Omental fat pad (tissue), 4 donors: Measurements from ENCODE around the gene LRRC28. TPM values are rescaled to one million over a fixed set of nuclear protein-coding genes. Genes with fewer than 3 reads are reported as not detected.

ENCODE experiments used
- ATAC-seq: fragments of 150-250 bp; one replicate; pipeline ENCODE4 v1.9.1; 2016; ENCODE audit warnings: mild to moderate bottlenecking, moderate library complexity; ENCODE audit not compliant: low FRiP score
- DNase-seq: peaks from one replicate; pipeline ENCODE4 v3.0.0-alpha.2; 2019; ENCODE audit warnings: low spot score
- total RNA-seq, 4 donors: library from RNA; depleted of rRNA; stranded (reverse); fragments of >200 nt; gene quantifications; one replicate each; pipeline ENCODE4 v1.1.0, GENCODE V29; 2016
- TF ChIP-seq, protein P1 (sequence below), 3 donors: fragments of 450-650 bp; IDR thresholded peaks; one replicate each; pipeline ENCODE4 v1.5.1; 2016 to 2017; ENCODE audit warnings: antibody characterized with exemption in 3 of 3, mild to moderate bottlenecking in 3 of 3, moderate library complexity in 2 of 3

LRRC28 gene
- total RNA-seq, 4 donors from 2014 or later: 27.6 to 32.3 (median 30.5) TPM

DNA sequence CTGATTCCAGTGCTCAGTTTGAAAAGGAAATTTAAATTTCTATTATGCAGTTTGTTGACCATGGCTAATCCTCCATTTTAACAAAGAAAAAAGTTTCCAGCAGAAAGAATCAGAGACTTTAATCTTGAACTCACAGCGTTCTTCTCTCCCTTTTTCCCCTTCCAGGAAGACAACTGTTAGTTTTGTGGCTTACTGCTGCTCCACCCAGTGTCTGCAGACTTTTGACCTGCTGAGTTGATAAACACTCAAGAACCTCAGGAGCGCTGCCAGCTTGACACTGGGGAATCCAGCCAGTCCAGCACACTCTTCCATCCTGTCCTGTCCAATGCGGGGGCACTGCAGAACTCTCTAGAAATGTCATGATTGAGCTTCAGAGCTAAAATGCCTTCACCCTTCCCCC, 134.6 kb downstream of the LRRC28 start:
- TF ChIP-seq, protein P1, sequence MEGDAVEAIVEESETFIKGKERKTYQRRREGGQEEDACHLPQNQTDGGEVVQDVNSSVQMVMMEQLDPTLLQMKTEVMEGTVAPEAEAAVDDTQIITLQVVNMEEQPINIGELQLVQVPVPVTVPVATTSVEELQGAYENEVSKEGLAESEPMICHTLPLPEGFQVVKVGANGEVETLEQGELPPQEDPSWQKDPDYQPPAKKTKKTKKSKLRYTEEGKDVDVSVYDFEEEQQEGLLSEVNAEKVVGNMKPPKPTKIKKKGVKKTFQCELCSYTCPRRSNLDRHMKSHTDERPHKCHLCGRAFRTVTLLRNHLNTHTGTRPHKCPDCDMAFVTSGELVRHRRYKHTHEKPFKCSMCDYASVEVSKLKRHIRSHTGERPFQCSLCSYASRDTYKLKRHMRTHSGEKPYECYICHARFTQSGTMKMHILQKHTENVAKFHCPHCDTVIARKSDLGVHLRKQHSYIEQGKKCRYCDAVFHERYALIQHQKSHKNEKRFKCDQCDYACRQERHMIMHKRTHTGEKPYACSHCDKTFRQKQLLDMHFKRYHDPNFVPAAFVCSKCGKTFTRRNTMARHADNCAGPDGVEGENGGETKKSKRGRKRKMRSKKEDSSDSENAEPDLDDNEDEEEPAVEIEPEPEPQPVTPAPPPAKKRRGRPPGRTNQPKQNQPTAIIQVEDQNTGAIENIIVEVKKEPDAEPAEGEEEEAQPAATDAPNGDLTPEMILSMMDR (IDR thresholded peaks at IDR 0.05): no peak
- ATAC-seq (peak; percentile 77), DNase-seq (no peak)

DNA sequence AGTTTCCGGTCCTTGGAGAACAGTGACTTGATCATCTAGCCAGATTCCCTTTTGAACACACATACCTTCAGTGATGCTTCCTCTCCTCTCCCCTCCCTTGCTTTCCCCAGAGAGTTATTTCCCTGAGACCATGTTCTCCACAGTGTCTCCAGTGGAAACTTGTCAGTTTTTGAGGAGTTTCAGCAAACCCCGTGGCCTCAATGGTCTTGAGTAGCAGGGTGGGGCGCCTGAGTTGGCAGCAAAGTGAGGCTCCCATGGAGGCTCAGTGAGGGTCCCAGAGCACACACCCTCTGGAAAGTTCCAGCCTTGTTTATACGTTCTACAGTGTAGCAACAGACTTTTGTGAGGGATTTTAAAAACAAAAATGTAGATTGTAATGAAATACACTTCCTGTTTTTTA, 135.1 kb downstream of the LRRC28 start:
- TF ChIP-seq, protein P1 (IDR thresholded peaks at IDR 0.05): no peak
- DNase-seq (no peak), ATAC-seq (peak; percentile 29)

GRCh38 chr15:99387421-99388168, 136.3 kb downstream of the LRRC28 start:
- no peak for DNase-seq
- TF ChIP-seq, protein P1 (IDR thresholded peaks at IDR 0.05): no peak
- no peak for ATAC-seq

DNA sequence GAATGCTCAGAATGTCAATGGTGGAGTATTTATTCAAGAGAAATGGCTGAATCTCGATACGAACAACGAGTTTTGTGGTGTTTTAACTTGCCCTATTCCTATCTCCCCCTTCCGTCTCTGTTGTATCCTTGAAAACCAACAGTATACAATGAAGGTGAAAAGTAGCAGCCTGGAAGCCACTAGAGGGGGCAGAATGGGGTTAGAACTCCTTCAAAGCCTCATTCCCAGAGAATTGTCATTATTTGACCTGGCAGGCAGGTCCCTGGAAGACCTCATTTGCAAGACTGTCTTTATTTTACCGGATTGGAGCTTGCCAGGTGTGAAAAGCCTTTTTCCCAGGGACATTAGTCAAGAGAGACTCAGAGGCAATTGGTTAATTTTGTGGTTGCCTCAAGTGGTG, 139.4 kb downstream of the LRRC28 start:
- DNase-seq: no peak
- TF ChIP-seq, protein P1 (IDR thresholded peaks at IDR 0.05): no peak
- ATAC-seq: no peak

DNA sequence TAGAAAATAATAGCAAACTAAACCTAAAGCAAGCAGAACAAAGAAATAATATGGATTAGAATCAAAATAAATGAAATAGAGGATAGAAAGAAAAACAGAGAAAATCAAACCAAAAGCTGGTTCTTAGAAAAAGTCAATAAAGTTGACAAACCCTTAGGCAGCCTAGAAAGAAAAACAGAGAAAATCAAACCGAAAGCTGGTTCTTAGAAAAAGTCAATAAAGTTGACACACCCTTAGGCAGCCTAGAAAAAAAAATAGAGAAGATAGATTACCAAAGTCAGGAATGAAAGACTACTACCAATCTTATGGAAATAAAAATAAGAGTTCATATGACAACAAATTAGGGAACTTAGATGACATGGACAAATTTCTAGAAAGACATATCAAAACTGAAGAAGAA, 142.4 kb downstream of the LRRC28 start:
- DNase-seq: no peak
- TF ChIP-seq, protein P1 (IDR thresholded peaks at IDR 0.05): no peak
- ATAC-seq: no peak

DNA sequence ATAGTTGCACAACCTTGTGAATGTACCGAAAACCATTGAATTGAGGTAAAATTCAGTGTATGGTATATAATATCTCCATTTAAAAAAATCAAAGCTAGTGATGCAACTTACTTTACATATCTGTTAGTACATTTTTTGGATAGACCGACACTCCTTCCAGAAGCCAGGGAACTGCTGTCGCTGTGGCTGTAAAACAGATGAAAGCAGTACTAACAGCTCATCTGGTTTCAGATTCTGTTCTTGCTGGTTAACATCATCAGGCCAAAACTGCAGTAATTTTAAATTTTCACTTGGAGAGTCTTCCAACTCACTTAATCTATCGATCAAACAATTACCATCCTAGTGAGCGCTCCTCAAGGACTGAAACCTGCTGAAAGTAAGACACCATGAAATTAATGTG, 145.1 kb downstream of the LRRC28 start:
- DNase-seq (no peak), ATAC-seq (no peak)
- TF ChIP-seq, protein P1 (IDR thresholded peaks at IDR 0.05): no peak

GRCh38 chr15:99399061-99399460, 147.8 kb downstream of the LRRC28 start:
- TF ChIP-seq, protein P1 (IDR thresholded peaks at IDR 0.05): no peak
- ATAC-seq: no peak
- no peak for DNase-seq
